ENCODE data around the gene TBPL1.

Gene TBPL1

GRCh38 chr6:134039116-134039515 is 86.1 kb downstream of the TBPL1 start:
- no peak overlapping the region for H3K4me3 ChIP-seq (ENCODE audit: low read depth, low read length)
- DNase-seq (ENCODE audit: low read depth) = no peak
- TF ChIP-seq, protein P1, sequence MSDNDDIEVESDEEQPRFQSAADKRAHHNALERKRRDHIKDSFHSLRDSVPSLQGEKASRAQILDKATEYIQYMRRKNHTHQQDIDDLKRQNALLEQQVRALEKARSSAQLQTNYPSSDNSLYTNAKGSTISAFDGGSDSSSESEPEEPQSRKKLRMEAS (IDR thresholded peaks at IDR 0.05; ENCODE audit: low read depth, low read length) = no peak
- TF ChIP-seq CTCF (IDR thresholded peaks at IDR 0.05; ENCODE audit: low read depth, low read length) (no peak), MYC (IDR thresholded peaks at IDR 0.05; ENCODE audit: low read depth, low read length) (no peak), POLR2A (IDR thresholded peaks at IDR 0.05; ENCODE audit: extremely low read depth, insufficient read length) (no peak)

All from NB4 (cell line).